Fibroblast of mammary gland (primary cell): ENCODE results near the gene LMBRD1.

Experiments used
- DNase-seq: peaks from one replicate; pipeline ENCODE4 v3.0.0-alpha.2; 2010; ENCODE audit warnings: low read depth
- H3K4me3 ChIP-seq: 2 replicates; pipeline ENCODE4 v1.5.1; 2011; ENCODE audit warnings: low read depth, mild to moderate bottlenecking, low read length, moderate library complexity; ENCODE audit not compliant: control insufficient read depth
- TF ChIP-seq, protein P1 (sequence below): conservative IDR thresholded peaks from 2 replicates; pipeline ENCODE4 v1.5.1; 2011; ENCODE audit warnings: low read depth, low read length, inconsistent platforms; ENCODE audit not compliant: control insufficient read depth, insufficient read depth

The LMBRD1 gene

DNA sequence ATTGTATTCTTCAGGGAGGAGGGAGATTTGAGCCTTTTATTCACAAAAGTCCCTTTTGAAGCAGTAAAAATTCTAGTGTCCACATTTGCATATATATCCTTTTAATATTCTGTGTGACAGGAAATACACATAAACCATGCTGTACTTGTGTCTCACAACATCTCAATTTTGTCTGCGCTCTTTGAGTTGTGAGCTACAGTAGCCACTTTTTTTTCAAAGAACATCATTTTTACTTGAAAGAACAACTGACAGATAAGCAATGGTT is 21.3 kb downstream of the LMBRD1 start:
- DNase-seq = no peak
- H3K4me3 ChIP-seq = no peak overlapping the region
- TF ChIP-seq, protein P1, sequence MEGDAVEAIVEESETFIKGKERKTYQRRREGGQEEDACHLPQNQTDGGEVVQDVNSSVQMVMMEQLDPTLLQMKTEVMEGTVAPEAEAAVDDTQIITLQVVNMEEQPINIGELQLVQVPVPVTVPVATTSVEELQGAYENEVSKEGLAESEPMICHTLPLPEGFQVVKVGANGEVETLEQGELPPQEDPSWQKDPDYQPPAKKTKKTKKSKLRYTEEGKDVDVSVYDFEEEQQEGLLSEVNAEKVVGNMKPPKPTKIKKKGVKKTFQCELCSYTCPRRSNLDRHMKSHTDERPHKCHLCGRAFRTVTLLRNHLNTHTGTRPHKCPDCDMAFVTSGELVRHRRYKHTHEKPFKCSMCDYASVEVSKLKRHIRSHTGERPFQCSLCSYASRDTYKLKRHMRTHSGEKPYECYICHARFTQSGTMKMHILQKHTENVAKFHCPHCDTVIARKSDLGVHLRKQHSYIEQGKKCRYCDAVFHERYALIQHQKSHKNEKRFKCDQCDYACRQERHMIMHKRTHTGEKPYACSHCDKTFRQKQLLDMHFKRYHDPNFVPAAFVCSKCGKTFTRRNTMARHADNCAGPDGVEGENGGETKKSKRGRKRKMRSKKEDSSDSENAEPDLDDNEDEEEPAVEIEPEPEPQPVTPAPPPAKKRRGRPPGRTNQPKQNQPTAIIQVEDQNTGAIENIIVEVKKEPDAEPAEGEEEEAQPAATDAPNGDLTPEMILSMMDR = no peak

DNA sequence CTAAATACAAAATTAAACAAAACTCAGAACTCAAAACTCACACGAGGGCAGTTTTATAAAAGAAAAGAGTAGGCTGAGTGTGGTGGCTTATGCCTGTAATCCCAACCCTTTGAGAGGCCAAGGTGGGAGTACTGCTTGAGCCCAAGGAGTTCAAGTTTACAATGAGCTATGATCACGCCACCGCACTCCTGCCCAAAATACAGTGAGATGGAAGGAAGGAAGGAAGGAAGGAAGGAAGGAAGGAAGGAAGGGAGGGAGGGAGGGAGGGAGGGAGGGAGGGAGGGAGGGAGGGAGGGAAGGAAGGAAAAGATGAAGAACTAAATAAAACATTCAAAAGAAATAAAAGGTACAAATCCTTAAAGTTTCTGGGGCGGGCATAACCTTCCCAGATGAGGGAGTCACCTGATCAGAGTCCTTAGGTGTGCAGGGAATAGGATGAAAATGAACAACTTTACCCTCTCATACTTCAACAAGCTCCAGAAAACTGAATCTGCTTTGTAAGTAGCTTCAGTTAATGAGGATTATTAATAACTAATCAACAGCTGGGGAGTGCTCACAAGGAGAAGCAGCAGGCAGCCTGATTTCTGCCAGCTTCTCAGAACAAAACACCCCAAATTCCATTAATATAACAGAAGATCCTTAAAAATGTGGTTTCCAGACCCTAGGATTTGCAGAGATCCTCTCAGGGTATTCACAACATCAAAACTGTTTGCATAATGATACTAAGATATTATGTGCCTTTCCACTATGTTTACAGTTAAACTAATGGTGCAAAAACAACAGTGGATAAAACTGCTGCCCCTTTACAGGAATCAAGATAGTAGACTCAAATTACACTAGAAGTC is 21.8 kb downstream of the LMBRD1 start:
- no peak overlapping the region for H3K4me3 ChIP-seq
- TF ChIP-seq, protein P1 = no peak
- DNase-seq = no peak

- no peak for DNase-seq
- H3K4me3 ChIP-seq = no peak overlapping the region
- TF ChIP-seq, protein P1 = no peak
Measured at GRCh38 chr6:69771158-69771906, 25.5 kb downstream of the LMBRD1 start.

GRCh38 chr6:69768664-69769063 is 28.1 kb downstream of the LMBRD1 start:
- TF ChIP-seq, protein P1 = no peak
- H3K4me3 ChIP-seq = no peak overlapping the region
- DNase-seq = peak; percentile 4

DNA sequence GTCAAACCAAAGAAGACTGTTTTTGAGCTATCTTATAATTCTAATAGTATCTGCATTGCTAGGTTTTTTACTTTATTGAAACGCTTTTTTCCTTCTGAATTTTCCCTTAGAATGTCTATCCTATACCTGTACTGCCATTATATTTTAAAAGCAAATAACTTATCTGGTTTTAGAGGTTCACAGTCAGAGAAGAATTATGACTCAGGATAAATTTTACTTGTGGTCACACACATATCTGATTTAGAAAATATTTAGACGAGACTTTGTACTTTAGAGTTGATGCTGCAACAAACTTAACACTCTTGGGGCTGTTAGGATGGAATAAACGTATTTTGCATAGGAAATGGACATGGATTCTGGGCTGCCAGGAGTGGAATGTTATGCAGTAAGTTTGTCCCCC is 33.0 kb downstream of the LMBRD1 start:
- no peak overlapping the region for H3K4me3 ChIP-seq
- TF ChIP-seq, protein P1 = no peak
- DNase-seq = no peak

- TF ChIP-seq, protein P1 = no peak
- no peak overlapping the region for H3K4me3 ChIP-seq
- no peak for DNase-seq
Measured at GRCh38 chr6:69761853-69762252, 35.0 kb downstream of the LMBRD1 start.

GRCh38 chr6:69758214-69758613 is 38.6 kb downstream of the LMBRD1 start:
- DNase-seq = no peak
- TF ChIP-seq, protein P1 = no peak

More at GRCh38 chr6:69758214-69758613, 38.6 kb downstream of the LMBRD1 start:
- no peak overlapping the region for H3K4me3 ChIP-seq
